Measurements from ENCODE around the gene PLA2G10.

PLA2G10 gene

DNA sequence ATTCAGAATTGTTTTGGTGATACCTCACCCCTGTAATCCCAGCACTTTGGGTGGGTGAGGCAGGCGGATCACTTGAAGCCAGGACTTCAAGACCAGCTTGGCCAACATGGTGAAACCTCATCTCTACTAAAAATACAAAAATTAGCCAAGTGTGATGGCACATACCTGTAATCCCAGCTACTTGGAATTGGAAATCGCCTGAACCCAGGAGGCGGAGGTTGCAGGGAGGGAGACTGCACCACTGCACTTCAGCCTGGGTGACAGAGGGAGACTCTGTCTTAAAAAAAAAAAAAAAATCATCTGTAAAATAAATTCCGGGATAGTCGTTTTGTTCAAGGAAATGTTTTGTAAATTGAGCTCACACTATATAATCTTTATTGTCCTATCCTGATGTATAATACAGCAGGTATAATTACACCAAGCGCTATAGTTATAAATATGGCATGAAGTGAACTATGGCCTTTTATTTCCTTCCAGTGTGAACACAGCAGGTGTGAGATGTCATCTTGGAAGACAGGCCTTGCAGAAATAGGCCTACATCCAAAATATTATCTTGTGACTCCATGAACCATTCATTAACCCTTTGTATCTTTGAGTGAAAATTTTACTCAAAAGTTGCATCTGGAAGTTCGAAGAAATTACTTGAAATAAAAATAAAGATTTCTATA is 25.4 kb downstream of the PLA2G10 start:
- Histone ChIP-seq H3K4me3 (replicated peaks; ENCODE audit: insufficient read depth, low read length) (no peak overlapping the region), H3K27ac (replicated peaks) (no peak overlapping the region), H3K27me3 (ENCODE audit: insufficient read depth, poor library complexity, severe bottlenecking) (no peaks in the 10 kb centered on the region)
- no peak for TF ChIP-seq SPI1 (IDR thresholded peaks at IDR 0.05; ENCODE audit: borderline replicate concordance, low read depth)
- no peak for TF ChIP-seq POLR2AphosphoS5 (IDR thresholded peaks at IDR 0.05; ENCODE audit: low read depth)
- TF ChIP-seq, protein P1, sequence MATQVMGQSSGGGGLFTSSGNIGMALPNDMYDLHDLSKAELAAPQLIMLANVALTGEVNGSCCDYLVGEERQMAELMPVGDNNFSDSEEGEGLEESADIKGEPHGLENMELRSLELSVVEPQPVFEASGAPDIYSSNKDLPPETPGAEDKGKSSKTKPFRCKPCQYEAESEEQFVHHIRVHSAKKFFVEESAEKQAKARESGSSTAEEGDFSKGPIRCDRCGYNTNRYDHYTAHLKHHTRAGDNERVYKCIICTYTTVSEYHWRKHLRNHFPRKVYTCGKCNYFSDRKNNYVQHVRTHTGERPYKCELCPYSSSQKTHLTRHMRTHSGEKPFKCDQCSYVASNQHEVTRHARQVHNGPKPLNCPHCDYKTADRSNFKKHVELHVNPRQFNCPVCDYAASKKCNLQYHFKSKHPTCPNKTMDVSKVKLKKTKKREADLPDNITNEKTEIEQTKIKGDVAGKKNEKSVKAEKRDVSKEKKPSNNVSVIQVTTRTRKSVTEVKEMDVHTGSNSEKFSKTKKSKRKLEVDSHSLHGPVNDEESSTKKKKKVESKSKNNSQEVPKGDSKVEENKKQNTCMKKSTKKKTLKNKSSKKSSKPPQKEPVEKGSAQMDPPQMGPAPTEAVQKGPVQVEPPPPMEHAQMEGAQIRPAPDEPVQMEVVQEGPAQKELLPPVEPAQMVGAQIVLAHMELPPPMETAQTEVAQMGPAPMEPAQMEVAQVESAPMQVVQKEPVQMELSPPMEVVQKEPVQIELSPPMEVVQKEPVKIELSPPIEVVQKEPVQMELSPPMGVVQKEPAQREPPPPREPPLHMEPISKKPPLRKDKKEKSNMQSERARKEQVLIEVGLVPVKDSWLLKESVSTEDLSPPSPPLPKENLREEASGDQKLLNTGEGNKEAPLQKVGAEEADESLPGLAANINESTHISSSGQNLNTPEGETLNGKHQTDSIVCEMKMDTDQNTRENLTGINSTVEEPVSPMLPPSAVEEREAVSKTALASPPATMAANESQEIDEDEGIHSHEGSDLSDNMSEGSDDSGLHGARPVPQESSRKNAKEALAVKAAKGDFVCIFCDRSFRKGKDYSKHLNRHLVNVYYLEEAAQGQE (IDR thresholded peaks at IDR 0.05; ENCODE audit: insufficient replicate concordance, low read depth): no peak
- TF ChIP-seq GABPA (IDR thresholded peaks at IDR 0.05; ENCODE audit: low read depth): no peak
- TF ChIP-seq, protein P2, sequence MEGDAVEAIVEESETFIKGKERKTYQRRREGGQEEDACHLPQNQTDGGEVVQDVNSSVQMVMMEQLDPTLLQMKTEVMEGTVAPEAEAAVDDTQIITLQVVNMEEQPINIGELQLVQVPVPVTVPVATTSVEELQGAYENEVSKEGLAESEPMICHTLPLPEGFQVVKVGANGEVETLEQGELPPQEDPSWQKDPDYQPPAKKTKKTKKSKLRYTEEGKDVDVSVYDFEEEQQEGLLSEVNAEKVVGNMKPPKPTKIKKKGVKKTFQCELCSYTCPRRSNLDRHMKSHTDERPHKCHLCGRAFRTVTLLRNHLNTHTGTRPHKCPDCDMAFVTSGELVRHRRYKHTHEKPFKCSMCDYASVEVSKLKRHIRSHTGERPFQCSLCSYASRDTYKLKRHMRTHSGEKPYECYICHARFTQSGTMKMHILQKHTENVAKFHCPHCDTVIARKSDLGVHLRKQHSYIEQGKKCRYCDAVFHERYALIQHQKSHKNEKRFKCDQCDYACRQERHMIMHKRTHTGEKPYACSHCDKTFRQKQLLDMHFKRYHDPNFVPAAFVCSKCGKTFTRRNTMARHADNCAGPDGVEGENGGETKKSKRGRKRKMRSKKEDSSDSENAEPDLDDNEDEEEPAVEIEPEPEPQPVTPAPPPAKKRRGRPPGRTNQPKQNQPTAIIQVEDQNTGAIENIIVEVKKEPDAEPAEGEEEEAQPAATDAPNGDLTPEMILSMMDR (IDR thresholded peaks at IDR 0.05; ENCODE audit: insufficient read depth, low read length): no peak
- DNase-seq (ENCODE audit: low read depth in 1 of 2, low spot score in 1 of 2): no peak

DNA sequence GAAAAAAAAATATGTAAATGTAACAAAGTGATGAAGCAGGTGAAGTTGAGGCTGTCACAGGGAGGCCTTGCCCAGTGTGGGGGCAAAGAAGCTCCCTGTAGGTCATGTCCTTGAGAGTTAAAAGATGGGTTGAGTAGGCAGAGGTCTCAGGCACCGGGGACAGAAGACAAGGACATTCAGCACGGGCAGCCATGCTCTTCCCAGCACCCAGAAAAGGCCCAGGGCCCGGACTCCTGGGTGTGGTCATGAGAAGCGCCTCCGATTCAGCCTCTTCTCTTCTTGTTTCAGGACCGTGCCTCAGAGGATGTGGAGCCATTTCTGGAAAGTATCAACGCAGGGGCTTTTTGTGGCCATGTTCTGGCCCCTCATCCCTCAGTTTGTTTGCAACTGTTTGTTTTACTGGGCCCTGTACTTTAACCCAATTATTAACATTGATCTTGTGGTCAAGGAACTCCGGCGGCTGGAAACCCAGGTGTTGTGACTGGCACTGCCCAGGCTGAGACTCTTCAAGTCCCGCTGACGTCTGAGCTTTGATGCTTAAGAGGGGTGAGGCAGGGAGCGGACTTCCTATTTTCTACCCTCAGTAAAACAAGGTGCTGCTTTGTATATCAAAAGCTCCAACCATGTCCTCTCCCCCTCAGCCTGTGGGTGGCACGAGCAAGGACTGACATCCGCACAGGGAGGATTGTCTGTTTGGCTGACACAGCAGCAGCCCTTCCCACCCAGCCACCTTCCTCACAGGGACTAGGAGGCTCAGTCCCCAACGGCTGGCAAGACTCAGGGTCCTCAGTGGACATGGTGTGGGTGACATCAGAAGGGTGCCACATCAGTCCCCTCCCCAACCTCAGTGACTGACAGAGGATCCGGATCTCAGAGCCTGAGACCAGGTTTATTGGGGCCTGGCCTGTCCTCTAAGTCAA is 26.5 kb downstream of the PLA2G10 start:
- Histone ChIP-seq H3K27me3 (ENCODE audit: insufficient read depth, poor library complexity, severe bottlenecking) (no peaks in the 10 kb centered on the region), H3K4me3 (replicated peaks; ENCODE audit: insufficient read depth, low read length) (no peak overlapping the region), H3K27ac (replicated peaks) (no peak overlapping the region)
- no peak for DNase-seq (ENCODE audit: low read depth in 1 of 2, low spot score in 1 of 2)
- TF ChIP-seq POLR2AphosphoS5 (IDR thresholded peaks at IDR 0.05; ENCODE audit: low read depth): no peak
- TF ChIP-seq, protein P2 (IDR thresholded peaks at IDR 0.05; ENCODE audit: insufficient read depth, low read length): no peak
- TF ChIP-seq, protein P1 (IDR thresholded peaks at IDR 0.05; ENCODE audit: insufficient replicate concordance, low read depth): no peak
- no peak for TF ChIP-seq GABPA (IDR thresholded peaks at IDR 0.05; ENCODE audit: low read depth)
- TF ChIP-seq SPI1 (IDR thresholded peaks at IDR 0.05; ENCODE audit: borderline replicate concordance, low read depth): no peak

DNA sequence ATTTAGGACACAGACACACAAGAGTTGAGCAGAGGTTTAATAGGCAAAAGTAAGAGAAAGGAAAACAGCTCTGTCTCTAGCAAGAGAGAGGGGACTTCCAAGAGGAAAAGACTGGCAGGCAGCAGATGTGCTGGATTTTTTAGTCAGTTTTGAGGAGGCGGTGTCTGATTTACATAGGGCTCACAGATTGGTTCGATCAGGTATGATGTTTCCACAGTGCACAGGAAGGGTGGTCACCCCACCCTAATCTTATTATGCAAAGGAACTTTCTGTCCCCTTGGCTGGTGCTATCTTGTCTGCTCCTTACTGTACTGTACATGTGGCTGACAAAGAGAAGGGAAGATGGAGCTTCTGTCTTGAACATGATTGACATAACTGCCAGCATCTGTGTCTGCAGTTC is 36.0 kb downstream of the PLA2G10 start:
- Histone ChIP-seq H3K27me3 (ENCODE audit: insufficient read depth, poor library complexity, severe bottlenecking) (no peaks in the 10 kb centered on the region), H3K4me3 (replicated peaks; ENCODE audit: insufficient read depth, low read length) (no peak overlapping the region), H3K27ac (replicated peaks) (no peak overlapping the region)
- no peak for DNase-seq (ENCODE audit: low read depth in 1 of 2, low spot score in 1 of 2)
- TF ChIP-seq, protein P2 (IDR thresholded peaks at IDR 0.05; ENCODE audit: insufficient read depth, low read length): no peak
- TF ChIP-seq POLR2AphosphoS5 (IDR thresholded peaks at IDR 0.05; ENCODE audit: low read depth) (no peak), SPI1 (IDR thresholded peaks at IDR 0.05; ENCODE audit: borderline replicate concordance, low read depth) (no peak), GABPA (IDR thresholded peaks at IDR 0.05; ENCODE audit: low read depth) (no peak)
- TF ChIP-seq, protein P1 (IDR thresholded peaks at IDR 0.05; ENCODE audit: insufficient replicate concordance, low read depth): no peak

All from HL-60 (cell line).